Activated CD4-positive, alpha-beta memory T cell treated with anti-CD3 and anti-CD28 coated beads, Interleukin-2, amount 10 ng/mL, durations not matched to agents 7 days and 5 days (primary cell): ENCODE data around the gene DUSP12. TPM values are rescaled to one million over a fixed set of nuclear protein-coding genes. Genes with fewer than 3 reads are reported as not detected.

ENCODE experiments used
- CTCF ChIA-PET: fragments of 350-600 bp; sonication (Branson Sonifier 250); formaldehyde crosslinking; loops from one replicate; lab custom pipeline; 2021; ENCODE audit warnings: antibody characterized with exemption, inconsistent platforms; lab: Charles Lee
- POLR2A ChIA-PET: fragments of 350-600 bp; sonication (Branson Sonifier 250); formaldehyde crosslinking; loops from one replicate; lab custom pipeline; 2021; ENCODE audit warnings: antibody characterized with exemption; lab: Charles Lee
- DNase-seq: peaks from one replicate; pipeline ENCODE4 v3.0.0-alpha.2; 2020
- H3K27ac Mint-ChIP-seq: one replicate; pipeline ENCODE4 v1.8.0; 2021; ENCODE audit warnings: mild to moderate bottlenecking, mixed read lengths
- H3K27me3 Mint-ChIP-seq: one replicate; pipeline ENCODE4 v1.8.0; 2021; ENCODE audit warnings: mixed read lengths
- H3K36me3 Mint-ChIP-seq: one replicate; pipeline ENCODE4 v1.8.0; 2021; ENCODE audit warnings: low read depth, mixed read lengths
- H3K4me1 Mint-ChIP-seq: one replicate; pipeline ENCODE4 v1.8.0; 2021; ENCODE audit warnings: mixed read lengths
- H3K4me3 Mint-ChIP-seq: one replicate; pipeline ENCODE4 v1.8.0; 2021; ENCODE audit warnings: mild to moderate bottlenecking, mixed read lengths
- H3K9me3 Mint-ChIP-seq: one replicate; pipeline ENCODE4 v1.8.0; 2021; ENCODE audit warnings: mixed read lengths
- total RNA-seq, 2 experiments: library from RNA; stranded (reverse); gene quantifications; one replicate each; pipeline ENCODE4 v1.2.3, GENCODE V29; 2021

DUSP12 gene
- 10 to 100 TPM; 23.4 to 23.5 TPM for total RNA-seq

GRCh38 chr1:161749509-161750407 lies at the start of gene DUSP12:
DUSP12 (plus strand) TSS chr1:161749786; CDS start chr1:161749802, 16 bp downstream.
- Mint-ChIP-seq H3K4me3 (peak within 1 kb of the TSS; percentile 98), H3K4me1 (peaks cover 51% of the 10 kb centered on the region), H3K27ac (peak within 1 kb of the TSS; percentile 97), H3K9me3 (peaks cover 6% of the 10 kb centered on the region), H3K27me3 (peaks cover 8% of the 10 kb centered on the region), H3K36me3 (peaks cover 37% of the 10 kb centered on the region)
- ChIA-PET POLR2A (interaction anchor here (0.7 to 1.9 kb wide), 17 partner anchors 9 to 568 kb away, joined by 3 to 27 read pairs (median 4); partner anchors contain the start of gene ATF6), CTCF (interaction anchor here (0.8 to 3.2 kb wide), 12 partner anchors 10 to 524 kb away, joined by 3 to 28 read pairs (median 6); partner anchors contain the start of gene TOMM40L)
- DNase-seq: peak; percentile 89

- Mint-ChIP-seq H3K36me3 (no peaks in the 10 kb centered on the region), H3K9me3 (peaks cover 2% of the 10 kb centered on the region), H3K4me1 (no peaks in the 10 kb centered on the region), H3K27ac (no peak overlapping the region), H3K4me3 (no peak overlapping the region), H3K27me3 (peaks cover 29% of the 10 kb centered on the region)
- ChIA-PET CTCF (interaction anchor here (1.4 kb wide), 1 partner anchor 24 kb away, joined by 4 read pairs; no protein-coding TSS in a partner anchor), POLR2A (no interaction called here)
- DNase-seq: no peak
Observed at GRCh38 chr1:161702250-161702649, 47.3 kb upstream of the DUSP12 start.

GRCh38 chr1:161705537-161705936 lies 44.0 kb upstream of the DUSP12 start:
- Mint-ChIP-seq H3K4me3 (no peak overlapping the region), H3K27me3 (peaks cover 17% of the 10 kb centered on the region), H3K36me3 (no peaks in the 10 kb centered on the region), H3K4me1 (no peaks in the 10 kb centered on the region), H3K27ac (no peak overlapping the region), H3K9me3 (no peaks in the 10 kb centered on the region)
- DNase-seq: no peak
- ChIA-PET CTCF (no interaction called here), POLR2A (no interaction called here)

- Mint-ChIP-seq H3K4me3 (no peak overlapping the region), H3K36me3 (no peaks in the 10 kb centered on the region), H3K9me3 (no peaks in the 10 kb centered on the region), H3K27ac (no peak overlapping the region), H3K4me1 (no peaks in the 10 kb centered on the region), H3K27me3 (peaks cover 17% of the 10 kb centered on the region)
- CTCF ChIA-PET: no interaction called here
- DNase-seq: no peak
- POLR2A ChIA-PET: no interaction called here
Observed at GRCh38 chr1:161706113-161706481, 43.5 kb upstream of the DUSP12 start.

- no peaks in the 10 kb centered on the region for H3K4me1 Mint-ChIP-seq
- CTCF ChIA-PET: no interaction called here
- no peak within 1 kb of the TSS for H3K27ac Mint-ChIP-seq
- DNase-seq: no peak
- no peaks in the 10 kb centered on the region for H3K9me3 Mint-ChIP-seq
- H3K27me3 Mint-ChIP-seq: peaks cover 17% of the 10 kb centered on the region
- H3K36me3 Mint-ChIP-seq: no peaks in the 10 kb centered on the region
- no peak within 1 kb of the TSS for H3K4me3 Mint-ChIP-seq
- POLR2A ChIA-PET: no interaction called here
Observed at GRCh38 chr1:161706482-161707347, 42.9 kb upstream of the DUSP12 start, which contains the start of gene FCRLA. FCRLA (plus strand) TSS chr1:161707229; CDS start chr1:161707265, 36 bp downstream.

- H3K36me3 Mint-ChIP-seq: no peaks in the 10 kb centered on the region
- DNase-seq: no peak
- ChIA-PET POLR2A (no interaction called here), CTCF (no interaction called here)
- no peaks in the 10 kb centered on the region for H3K4me1 Mint-ChIP-seq
- no peak overlapping the region for H3K4me3 Mint-ChIP-seq
- H3K27ac Mint-ChIP-seq: no peak overlapping the region
- H3K9me3 Mint-ChIP-seq: no peaks in the 10 kb centered on the region
- peaks cover 13% of the 10 kb centered on the region for H3K27me3 Mint-ChIP-seq
Observed at GRCh38 chr1:161707503-161707902, 42.1 kb upstream of the DUSP12 start.

- Mint-ChIP-seq H3K27ac (no peak overlapping the region), H3K36me3 (no peaks in the 10 kb centered on the region), H3K4me1 (no peaks in the 10 kb centered on the region), H3K9me3 (no peaks in the 10 kb centered on the region), H3K27me3 (peaks cover 7% of the 10 kb centered on the region), H3K4me3 (no peak overlapping the region)
- ChIA-PET CTCF (no interaction called here), POLR2A (no interaction called here)
- no peak for DNase-seq
Observed at GRCh38 chr1:161709373-161709772, 40.2 kb upstream of the DUSP12 start.

GRCh38 chr1:161710560-161710959 lies 39.0 kb upstream of the DUSP12 start:
- Mint-ChIP-seq H3K4me1 (no peaks in the 10 kb centered on the region), H3K4me3 (no peak overlapping the region), H3K9me3 (no peaks in the 10 kb centered on the region), H3K27me3 (peaks cover 11% of the 10 kb centered on the region), H3K27ac (no peak overlapping the region), H3K36me3 (no peaks in the 10 kb centered on the region)
- DNase-seq: no peak
- POLR2A ChIA-PET: no interaction called here
- CTCF ChIA-PET: interaction anchor here (0.8 kb wide), 1 partner anchor 31 kb away, joined by 3 read pairs; no protein-coding TSS in a partner anchor

GRCh38 chr1:161718559-161719324 lies 30.8 kb upstream of the DUSP12 start:
- Mint-ChIP-seq H3K4me1 (peaks cover 24% of the 10 kb centered on the region), H3K36me3 (no peaks in the 10 kb centered on the region), H3K4me3 (no peak overlapping the region), H3K27me3 (peaks cover 34% of the 10 kb centered on the region), H3K27ac (no peak overlapping the region), H3K9me3 (no peaks in the 10 kb centered on the region)
- POLR2A ChIA-PET: no interaction called here
- DNase-seq: no peak
- CTCF ChIA-PET: interaction anchor here (0.6 kb wide), 1 partner anchor 22 kb away, joined by 4 read pairs; no protein-coding TSS in a partner anchor

GRCh38 chr1:161719325-161719611 lies 30.3 kb upstream of the DUSP12 start:
- DNase-seq: no peak
- peaks cover 36% of the 10 kb centered on the region for H3K27me3 Mint-ChIP-seq
- CTCF ChIA-PET: no interaction called here

GRCh38 chr1:161720422-161720821 lies 29.2 kb upstream of the DUSP12 start:
- no peak overlapping the region for H3K27ac Mint-ChIP-seq
- H3K36me3 Mint-ChIP-seq: no peaks in the 10 kb centered on the region
- no peak for DNase-seq
- POLR2A ChIA-PET: no interaction called here
- H3K27me3 Mint-ChIP-seq: peaks cover 44% of the 10 kb centered on the region
- CTCF ChIA-PET: no interaction called here
- peaks cover 28% of the 10 kb centered on the region for H3K4me1 Mint-ChIP-seq
- H3K9me3 Mint-ChIP-seq: no peaks in the 10 kb centered on the region
- no peak overlapping the region for H3K4me3 Mint-ChIP-seq

More at GRCh38 chr1:161719325-161719611, 30.3 kb upstream of the DUSP12 start:
- POLR2A ChIA-PET: no interaction called here
- Mint-ChIP-seq H3K27ac (no peak overlapping the region), H3K4me1 (peaks cover 24% of the 10 kb centered on the region), H3K4me3 (no peak overlapping the region), H3K9me3 (no peaks in the 10 kb centered on the region), H3K36me3 (no peaks in the 10 kb centered on the region)

GRCh38 chr1:161720956-161721737 lies 28.4 kb upstream of the DUSP12 start, which contains the start of gene FCRLB:
FCRLB (plus strand) TSS chr1:161721544; CDS start chr1:161722673, 1,129 bp downstream.
- CTCF ChIA-PET: interaction anchor here (0.5 kb wide), 1 partner anchor 173 kb away, joined by 3 read pairs; no protein-coding TSS in a partner anchor
- H3K27me3 Mint-ChIP-seq: peaks cover 45% of the 10 kb centered on the region
- POLR2A ChIA-PET: no interaction called here
- H3K27ac Mint-ChIP-seq: no peak within 1 kb of the TSS
- no peak within 1 kb of the TSS for H3K4me3 Mint-ChIP-seq
- peaks cover 35% of the 10 kb centered on the region for H3K4me1 Mint-ChIP-seq
- H3K9me3 Mint-ChIP-seq: no peaks in the 10 kb centered on the region
- H3K36me3 Mint-ChIP-seq: no peaks in the 10 kb centered on the region
- no peak for DNase-seq
